ENCODE measurements around the gene PRCP.

The PRCP gene

GRCh38 chr11:82874646-82875523 is 25.3 kb downstream of the PRCP start:
- Histone ChIP-seq H3K27me3 (ENCODE audit: control insufficient read depth in 5 of 5, insufficient read depth in 4 of 5, low read length in 5 of 5) (no peaks in the 10 kb centered on the region), H3K4me1 (ENCODE audit: control insufficient read depth in 5 of 5, insufficient read depth in 5 of 5, low read length in 5 of 5) (peaks cover under 1 to 22% (median 8%) of the 10 kb centered on the region in 5 donors), H3K9ac (ENCODE audit: low read length in 5 of 5) (no peak overlapping the region), H3K9me3 (ENCODE audit: control insufficient read depth in 5 of 5, low read length in 5 of 5) (no peaks in the 10 kb centered on the region), H3K4me3 (ENCODE audit: low read depth in 1 of 5, low read length in 5 of 5) (no peak overlapping the region), H3K36me3 (ENCODE audit: control insufficient read depth in 5 of 5, insufficient read depth in 5 of 5, low read length in 5 of 5) (no peaks in the 10 kb centered on the region), H3K27ac (ENCODE audit: low read depth, low read length) (no peak overlapping the region)

GRCh38 chr11:82873919-82874333 is 26.3 kb downstream of the PRCP start:
- H3K9ac ChIP-seq (ENCODE audit: low read length in 5 of 5): no peak overlapping the region
- H3K4me1 ChIP-seq (ENCODE audit: control insufficient read depth in 5 of 5, insufficient read depth in 5 of 5, low read length in 5 of 5): peaks cover 4 to 29% (median 15%) of the 10 kb centered on the region in 5 donors
- H3K36me3 ChIP-seq (ENCODE audit: control insufficient read depth in 5 of 5, insufficient read depth in 5 of 5, low read length in 5 of 5): no peaks in the 10 kb centered on the region
- no peak overlapping the region for H3K4me3 ChIP-seq (ENCODE audit: low read depth in 1 of 5, low read length in 5 of 5)
- H3K27ac ChIP-seq (ENCODE audit: low read depth, low read length): no peak overlapping the region
- no peaks in the 10 kb centered on the region for H3K27me3 ChIP-seq (ENCODE audit: control insufficient read depth in 5 of 5, insufficient read depth in 4 of 5, low read length in 5 of 5)
- H3K9me3 ChIP-seq (ENCODE audit: control insufficient read depth in 5 of 5, low read length in 5 of 5): no peaks in the 10 kb centered on the region

- H3K4me3 ChIP-seq (ENCODE audit: low read depth in 1 of 5, low read length in 5 of 5): no peak overlapping the region
- no peaks in the 10 kb centered on the region for H3K27me3 ChIP-seq (ENCODE audit: control insufficient read depth in 5 of 5, insufficient read depth in 4 of 5, low read length in 5 of 5)
- peaks cover 4 to 31% (median 18%) of the 10 kb centered on the region in 5 donors for H3K4me1 ChIP-seq (ENCODE audit: control insufficient read depth in 5 of 5, insufficient read depth in 5 of 5, low read length in 5 of 5)
- no peak overlapping the region for H3K9ac ChIP-seq (ENCODE audit: low read length in 5 of 5)
- H3K36me3 ChIP-seq (ENCODE audit: control insufficient read depth in 5 of 5, insufficient read depth in 5 of 5, low read length in 5 of 5): no peaks in the 10 kb centered on the region
- H3K9me3 ChIP-seq (ENCODE audit: control insufficient read depth in 5 of 5, low read length in 5 of 5): no peaks in the 10 kb centered on the region
- no peak overlapping the region for H3K27ac ChIP-seq (ENCODE audit: low read depth, low read length)
Observed at GRCh38 chr11:82872377-82873150, 27.7 kb downstream of the PRCP start.

- Histone ChIP-seq H3K27ac (ENCODE audit: low read depth, low read length) (no peak overlapping the region), H3K36me3 (ENCODE audit: control insufficient read depth in 5 of 5, insufficient read depth in 5 of 5, low read length in 5 of 5) (no peaks in the 10 kb centered on the region), H3K27me3 (ENCODE audit: control insufficient read depth in 5 of 5, insufficient read depth in 4 of 5, low read length in 5 of 5) (no peaks in the 10 kb centered on the region), H3K9ac (ENCODE audit: low read length in 5 of 5) (no peak overlapping the region), H3K4me1 (ENCODE audit: control insufficient read depth in 5 of 5, insufficient read depth in 5 of 5, low read length in 5 of 5) (peaks cover 4 to 36% (median 23%) of the 10 kb centered on the region in 5 donors), H3K4me3 (ENCODE audit: low read depth in 1 of 5, low read length in 5 of 5) (no peak overlapping the region), H3K9me3 (ENCODE audit: control insufficient read depth in 5 of 5, low read length in 5 of 5) (no peaks in the 10 kb centered on the region)
Observed at GRCh38 chr11:82871646-82872045, 28.6 kb downstream of the PRCP start.

GRCh38 chr11:82869657-82870056 is 30.6 kb downstream of the PRCP start:
- peaks cover 4 to 33% (median 27%) of the 10 kb centered on the region in 5 donors for H3K4me1 ChIP-seq (ENCODE audit: control insufficient read depth in 5 of 5, insufficient read depth in 5 of 5, low read length in 5 of 5)
- no peak overlapping the region for H3K27ac ChIP-seq (ENCODE audit: low read depth, low read length)
- H3K36me3 ChIP-seq (ENCODE audit: control insufficient read depth in 5 of 5, insufficient read depth in 5 of 5, low read length in 5 of 5): no peaks in the 10 kb centered on the region
- H3K9me3 ChIP-seq (ENCODE audit: control insufficient read depth in 5 of 5, low read length in 5 of 5): no peaks in the 10 kb centered on the region
- H3K9ac ChIP-seq (ENCODE audit: low read length in 5 of 5): no peak overlapping the region
- no peaks in the 10 kb centered on the region for H3K27me3 ChIP-seq (ENCODE audit: control insufficient read depth in 5 of 5, insufficient read depth in 4 of 5, low read length in 5 of 5)
- H3K4me3 ChIP-seq (ENCODE audit: low read depth in 1 of 5, low read length in 5 of 5): no peak overlapping the region

- Histone ChIP-seq H3K36me3 (ENCODE audit: control insufficient read depth in 5 of 5, insufficient read depth in 5 of 5, low read length in 5 of 5) (no peaks in the 10 kb centered on the region), H3K4me3 (ENCODE audit: low read depth in 1 of 5, low read length in 5 of 5) (peak overlapping the region; percentile 39 to 67 (median 47)), H3K27ac (ENCODE audit: low read depth, low read length) (no peak overlapping the region), H3K27me3 (ENCODE audit: control insufficient read depth in 5 of 5, insufficient read depth in 4 of 5, low read length in 5 of 5) (no peaks in the 10 kb centered on the region), H3K9me3 (ENCODE audit: control insufficient read depth in 5 of 5, low read length in 5 of 5) (no peaks in the 10 kb centered on the region), H3K4me1 (ENCODE audit: control insufficient read depth in 5 of 5, insufficient read depth in 5 of 5, low read length in 5 of 5) (peaks cover 4 to 35% (median 32%) of the 10 kb centered on the region in 5 donors), H3K9ac (ENCODE audit: low read length in 5 of 5) (peak overlapping the region in 3 of 5 donors; percentile 30 to 57 (median 46))
Observed at GRCh38 chr11:82867495-82868082, 32.6 kb downstream of the PRCP start.

- H3K9ac ChIP-seq (ENCODE audit: low read length in 5 of 5): no peak overlapping the region
Observed at GRCh38 chr11:82865841-82866240, 34.4 kb downstream of the PRCP start.

GRCh38 chr11:82864268-82864667 is 36.0 kb downstream of the PRCP start:
- no peaks in the 10 kb centered on the region for H3K9me3 ChIP-seq (ENCODE audit: control insufficient read depth in 5 of 5, low read length in 5 of 5)
- peaks cover 0 to 24% (median 20%) of the 10 kb centered on the region in 5 donors for H3K4me1 ChIP-seq (ENCODE audit: control insufficient read depth in 5 of 5, insufficient read depth in 5 of 5, low read length in 5 of 5)
- H3K27me3 ChIP-seq (ENCODE audit: control insufficient read depth in 5 of 5, insufficient read depth in 4 of 5, low read length in 5 of 5): no peaks in the 10 kb centered on the region
- H3K9ac ChIP-seq (ENCODE audit: low read length in 5 of 5): peak overlapping the region in 1 of 5 donors; percentile 0
- no peak overlapping the region for H3K27ac ChIP-seq (ENCODE audit: low read depth, low read length)
- no peaks in the 10 kb centered on the region for H3K36me3 ChIP-seq (ENCODE audit: control insufficient read depth in 5 of 5, insufficient read depth in 5 of 5, low read length in 5 of 5)
- H3K4me3 ChIP-seq (ENCODE audit: low read depth in 1 of 5, low read length in 5 of 5): peak overlapping the region in 1 of 5 donors; percentile 4

More at GRCh38 chr11:82865841-82866240, 34.4 kb downstream of the PRCP start:
- Histone ChIP-seq H3K4me1 (ENCODE audit: control insufficient read depth in 5 of 5, insufficient read depth in 5 of 5, low read length in 5 of 5) (peaks cover 4 to 35% (median 29%) of the 10 kb centered on the region in 5 donors), H3K4me3 (ENCODE audit: low read depth in 1 of 5, low read length in 5 of 5) (no peak overlapping the region), H3K9me3 (ENCODE audit: control insufficient read depth in 5 of 5, low read length in 5 of 5) (no peaks in the 10 kb centered on the region), H3K36me3 (ENCODE audit: control insufficient read depth in 5 of 5, insufficient read depth in 5 of 5, low read length in 5 of 5) (no peaks in the 10 kb centered on the region), H3K27ac (ENCODE audit: low read depth, low read length) (no peak overlapping the region), H3K27me3 (ENCODE audit: control insufficient read depth in 5 of 5, insufficient read depth in 4 of 5, low read length in 5 of 5) (no peaks in the 10 kb centered on the region)

GRCh38 chr11:82863209-82863608 is 37.0 kb downstream of the PRCP start:
- Histone ChIP-seq H3K9ac (ENCODE audit: low read length in 5 of 5) (no peak overlapping the region), H3K9me3 (ENCODE audit: control insufficient read depth in 5 of 5, low read length in 5 of 5) (no peaks in the 10 kb centered on the region), H3K4me1 (ENCODE audit: control insufficient read depth in 5 of 5, insufficient read depth in 5 of 5, low read length in 5 of 5) (peaks cover 0 to 32% (median 27%) of the 10 kb centered on the region in 5 donors), H3K27ac (ENCODE audit: low read depth, low read length) (no peak overlapping the region), H3K4me3 (ENCODE audit: low read depth in 1 of 5, low read length in 5 of 5) (no peak overlapping the region), H3K36me3 (ENCODE audit: control insufficient read depth in 5 of 5, insufficient read depth in 5 of 5, low read length in 5 of 5) (no peaks in the 10 kb centered on the region), H3K27me3 (ENCODE audit: control insufficient read depth in 5 of 5, insufficient read depth in 4 of 5, low read length in 5 of 5) (no peaks in the 10 kb centered on the region)
